ENCODE data around the gene STPG2. TPM values are rescaled to one million over a fixed set of nuclear protein-coding genes. Genes with fewer than 3 reads are reported as not detected.

Gene STPG2
- total and polyA plus RNA-seq, 2 of the 8 experiments (the other 6 are each of a cell fraction or from before 2014, with no cell fraction given), result 0.03 TPM; not detected in 1

- DNase-seq (ENCODE audit: low read depth in 1 of 2, low spot score in 2 of 2) (no peak), FAIRE-seq (no peak)
- no peak overlapping the region for H3K56ac ChIP-seq (replicated peaks; ENCODE audit: insufficient read length, low read depth, low read length)
- H3K9ac ChIP-seq (replicated peaks in 1 of 4; ENCODE audit: extremely low read depth in 1 of 4, low read depth in 3 of 4, low read length in 3 of 4), result no peak overlapping the region
- no peaks in the 10 kb centered on the region for H3K36me3 ChIP-seq (ENCODE audit: control insufficient read depth in 2 of 4, insufficient read depth in 4 of 4, low read length in 3 of 4)
- no peak overlapping the region for H4K5ac ChIP-seq (ENCODE audit: insufficient read length, low read depth, low read length)
- no peaks in the 10 kb centered on the region for H3K79me1 ChIP-seq (ENCODE audit: low read depth, low read length)
- no peaks in the 10 kb centered on the region for H3K79me2 ChIP-seq (ENCODE audit: control insufficient read depth in 1 of 2, insufficient read depth in 2 of 2, low read length in 2 of 2)
- H3K4ac ChIP-seq (replicated peaks; ENCODE audit: insufficient read length, low read depth, low read length), result no peak overlapping the region
- H3K9me3 ChIP-seq (ENCODE audit: insufficient read depth in 2 of 2, low read depth in 1 of 2, low read length in 1 of 2), result no peaks in the 10 kb centered on the region
- H2BK12ac ChIP-seq (ENCODE audit: low read depth, low read length), result no peak overlapping the region
- no peak overlapping the region for H2BK120ac ChIP-seq (replicated peaks; ENCODE audit: low read depth, low read length)
- H3K18ac ChIP-seq (ENCODE audit: extremely low read depth, low read length), result no peak overlapping the region
- no peak overlapping the region for H2AFZ ChIP-seq (ENCODE audit: low read length)
- no peak overlapping the region for H2BK20ac ChIP-seq (ENCODE audit: low read length)
- no peak overlapping the region for H2AK5ac ChIP-seq (ENCODE audit: low read depth, low read length)
- WGBS, 2 experiments (ENCODE audit: extremely low coverage in 1 of 2, insufficient coverage in 1 of 2, insufficient read length in 1 of 2, insufficient replicate concordance in 2 of 2, low coverage in 1 of 2, low lambda C conversion rate in 2 of 2, missing lambda C conversion rate in 1 of 2), result 98% methylated on average over 4 of the region's 4 CpGs; no CpG with 5 or more reads in 1 of the 2 experiments
- no peak overlapping the region for H3K27ac ChIP-seq (ENCODE audit: low read depth, low read length)
- H4K91ac ChIP-seq (replicated peaks; ENCODE audit: insufficient read length, low read length), result no peak overlapping the region
- ChIA-PET CTCF (ENCODE audit: partially characterized antibody) (no interaction called here), POLR2A (ENCODE audit: partially characterized antibody) (no interaction called here)
- H3K23ac ChIP-seq (ENCODE audit: insufficient read length), result no peak overlapping the region
- no peaks in the 10 kb centered on the region for H3K4me1 ChIP-seq (replicated peaks in 1 of 4; ENCODE audit: control insufficient read depth in 3 of 4, insufficient read depth in 4 of 4, low read length in 3 of 4)
- no peaks in the 10 kb centered on the region for H3K27me3 ChIP-seq (replicated peaks in 1 of 4; ENCODE audit: control insufficient read depth in 3 of 4, extremely low read depth in 1 of 4, insufficient read depth in 3 of 4, low read length in 3 of 4)
- H3K4me2 ChIP-seq (ENCODE audit: insufficient read depth in 1 of 2, low read depth in 2 of 2, low read length in 2 of 2), result no peak overlapping the region
- no peak overlapping the region for H2BK15ac ChIP-seq (ENCODE audit: low read length)
- H2BK5ac ChIP-seq (ENCODE audit: low read depth, low read length), result no peak overlapping the region
- no peak overlapping the region for H3K4me3 ChIP-seq (ENCODE audit: extremely low read depth in 1 of 4, insufficient read depth in 2 of 4, low read depth in 3 of 4, low read length in 4 of 4)
- no peaks in the 10 kb centered on the region for H4K20me1 ChIP-seq (replicated peaks in 1 of 2; ENCODE audit: control insufficient read depth in 1 of 2, insufficient read depth in 2 of 2, low read length in 2 of 2)
- no peak overlapping the region for H3K14ac ChIP-seq (ENCODE audit: insufficient read length)
- no peaks in the 10 kb centered on the region for H3K23me2 ChIP-seq (ENCODE audit: low read depth, low read length)
- H4K8ac ChIP-seq (ENCODE audit: extremely low read depth, insufficient read depth, low read length), result no peak overlapping the region
- TF ChIP-seq CREB1 (IDR thresholded peaks at IDR 0.05) (no peak), KDM4A (IDR thresholded peaks at IDR 0.05; ENCODE audit: low read depth, low read length, severe bottlenecking) (no peak), POU5F1 (IDR thresholded peaks at IDR 0.05; ENCODE audit: low read depth, low read length) (no peak), POLR2AphosphoS5 (IDR thresholded peaks at IDR 0.05; ENCODE audit: low read depth, low read length) (no peak), SUZ12 (IDR thresholded peaks at IDR 0.05; ENCODE audit: low read length) (no peak), MAFK (IDR thresholded peaks at IDR 0.05; ENCODE audit: low read depth, low read length) (no peak), RNF2 (IDR thresholded peaks at IDR 0.05; ENCODE audit: borderline replicate concordance, low read depth, low read length, missing control alignments, poor library complexity, severe bottlenecking) (no peak), CHD2 (IDR thresholded peaks at IDR 0.05; ENCODE audit: low read length) (no peak)
Observed at GRCh38 chr4:97868097-97868496, 275.2 kb downstream of the STPG2 start.

Data from H1 (cell line).